ENCODE measurements around the gene ACAD10.

DNA sequence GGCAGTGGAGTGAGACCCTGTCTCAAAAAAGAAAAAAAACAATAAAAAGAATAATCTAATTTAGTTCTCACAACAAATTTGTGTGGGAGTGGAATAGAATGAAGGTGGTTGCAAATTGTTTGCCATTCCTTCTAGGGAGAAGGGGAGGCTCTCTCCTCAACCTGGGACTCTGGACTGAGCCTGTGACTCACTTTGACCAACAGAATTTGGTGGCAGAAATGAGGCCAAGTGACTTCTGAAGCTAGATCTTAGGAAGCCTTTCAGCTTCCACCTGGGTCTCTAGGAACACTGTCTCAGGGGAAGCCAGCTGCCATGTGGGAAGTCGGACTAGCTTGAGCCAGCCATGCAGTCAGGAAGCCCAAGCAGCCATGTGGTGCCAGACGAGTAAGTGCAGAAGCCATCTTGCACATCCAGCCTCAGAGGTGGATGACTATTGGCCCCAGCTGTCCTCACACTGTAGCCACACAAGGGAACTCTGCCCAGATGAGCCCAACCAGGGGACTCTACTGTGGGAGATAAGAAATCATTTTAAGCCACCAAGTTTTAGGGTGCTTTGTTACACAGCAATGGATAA, 95.3 kb downstream of the ACAD10 start:
- no peak for TF ChIP-seq POLR2AphosphoS5 (IDR thresholded peaks at IDR 0.05)
- TF ChIP-seq, protein P1, sequence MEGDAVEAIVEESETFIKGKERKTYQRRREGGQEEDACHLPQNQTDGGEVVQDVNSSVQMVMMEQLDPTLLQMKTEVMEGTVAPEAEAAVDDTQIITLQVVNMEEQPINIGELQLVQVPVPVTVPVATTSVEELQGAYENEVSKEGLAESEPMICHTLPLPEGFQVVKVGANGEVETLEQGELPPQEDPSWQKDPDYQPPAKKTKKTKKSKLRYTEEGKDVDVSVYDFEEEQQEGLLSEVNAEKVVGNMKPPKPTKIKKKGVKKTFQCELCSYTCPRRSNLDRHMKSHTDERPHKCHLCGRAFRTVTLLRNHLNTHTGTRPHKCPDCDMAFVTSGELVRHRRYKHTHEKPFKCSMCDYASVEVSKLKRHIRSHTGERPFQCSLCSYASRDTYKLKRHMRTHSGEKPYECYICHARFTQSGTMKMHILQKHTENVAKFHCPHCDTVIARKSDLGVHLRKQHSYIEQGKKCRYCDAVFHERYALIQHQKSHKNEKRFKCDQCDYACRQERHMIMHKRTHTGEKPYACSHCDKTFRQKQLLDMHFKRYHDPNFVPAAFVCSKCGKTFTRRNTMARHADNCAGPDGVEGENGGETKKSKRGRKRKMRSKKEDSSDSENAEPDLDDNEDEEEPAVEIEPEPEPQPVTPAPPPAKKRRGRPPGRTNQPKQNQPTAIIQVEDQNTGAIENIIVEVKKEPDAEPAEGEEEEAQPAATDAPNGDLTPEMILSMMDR (IDR thresholded peaks at IDR 0.05): no peak
